Spleen (tissue), 11 donors: Measurements from ENCODE around the gene NDUFV2. TPM values are rescaled to one million over a fixed set of nuclear protein-coding genes. Genes with fewer than 3 reads are reported as not detected.
A peak's percentile ranks its signal among the peaks of the same experiment; 100 is the strongest.

ENCODE experiments used
- DNase-seq: peaks from one replicate; pipeline ENCODE4 v3.0.0-alpha.2; 2020
- H3K27ac ChIP-seq, 8 donors: fragments of 200-600 bp; sonication (generic) in 7 of 8; 1 replicate in 4 of 8; 2 replicates in 4 of 8; pipeline versions ENCODE4 v1.5.0 to v1.8.0; 2016 to 2021; ENCODE audit warnings: inconsistent platforms in 4 of 8, mild to moderate bottlenecking in 4 of 8, moderate library complexity in 1 of 8
- H3K27me3 ChIP-seq, 7 donors: fragments of 200-600 bp; sonication (generic) in 6 of 7; replicated peaks in 1 of 7; 1 replicate in 4 of 7; 2 replicates in 3 of 7; pipeline versions ENCODE4 v1.5.0 to v1.8.0; 2016 to 2021; ENCODE audit warnings: inconsistent platforms in 3 of 7, mild to moderate bottlenecking in 1 of 7
- H3K36me3 ChIP-seq, 6 donors: fragments of 200-600 bp; sonication (generic) in 5 of 6; 1 replicate in 4 of 6; 2 replicates in 2 of 6; pipeline versions ENCODE4 v1.5.0 to v1.8.0; 2016 to 2021; ENCODE audit warnings: inconsistent platforms in 2 of 6
- H3K4me1 ChIP-seq, 6 donors: fragments of 200-600 bp; sonication (generic) in 5 of 6; 1 replicate in 3 of 6; 2 replicates in 3 of 6; pipeline versions ENCODE4 v1.5.0 to v1.8.0; 2016 to 2021; ENCODE audit warnings: inconsistent platforms in 3 of 6
- H3K4me3 ChIP-seq, 8 donors: fragments of 200-600 bp; sonication (generic) in 7 of 8; 1 replicate in 4 of 8; 2 replicates in 4 of 8; pipeline versions ENCODE4 v1.5.0 to v1.8.0; 2016 to 2021; ENCODE audit warnings: inconsistent platforms in 4 of 8, mild to moderate bottlenecking in 4 of 8, moderate library complexity in 2 of 8
- H3K9me3 ChIP-seq, 8 donors: fragments of 200-600 bp; sonication (generic) in 7 of 8; 1 replicate in 4 of 8; 2 replicates in 4 of 8; pipeline versions ENCODE4 v1.5.0 to v1.8.0; 2016 to 2021; ENCODE audit warnings: inconsistent platforms in 4 of 8
- CTCF ChIP-seq, 11 experiments: fragments of 200-600 bp in 7 of 11; fragments of 450-650 bp in 4 of 11; sonication (generic) in 4 of 11; IDR thresholded peaks in 8 of 11; conservative IDR thresholded peaks in 3 of 11; 1 replicate in 7 of 11; 2 replicates in 4 of 11; pipeline versions ENCODE4 v1.4.0 to v1.8.0; 2016 to 2021; ENCODE audit warnings: antibody characterized with exemption in 11 of 11, inconsistent platforms in 4 of 11, mild to moderate bottlenecking in 1 of 11
- POLR2A ChIP-seq, 3 donors: fragments of 450-650 bp; IDR thresholded peaks; one replicate each; pipeline ENCODE4 v1.5.1; 2017; ENCODE audit warnings: antibody characterized with exemption in 3 of 3, mild to moderate bottlenecking in 1 of 3
- POLR2AphosphoS5 ChIP-seq, 3 donors: sonication (generic); formaldehyde crosslinking; IDR thresholded peaks; one replicate each; pipeline ENCODE4 v1.5.1; 2017; ENCODE audit warnings: antibody characterized with exemption in 3 of 3
- WGBS, 5 donors: extraction: QIAGEN DNeasy Blood & Tissue Kit in 3 of 5; methylation state at CpG; one replicate each; pipeline versions ENCODE4 v1.1.5 to v1.1.7; 2013 to 2018; 5-methylcytosine and 5-hydroxymethylcytosine counted together
- intact Hi-C: fragments of 100-400 bp; cut with DNase I; formaldehyde crosslinking; loops from one replicate; pipeline ENCODE4 v1.15.0; 2023; ENCODE audit warnings: low total_unique reads
- polyA plus RNA-seq, 3 donors: library from polyadenylated mRNA; stranded (reverse); fragments of 200-250 nt; gene quantifications; one replicate each; pipeline ENCODE4 v1.2.1, GENCODE V29; 2013
- total RNA-seq, 7 donors: library from RNA; depleted of rRNA in 3 of 7; stranded (reverse); fragments of >200 nt in 3 of 7; fragmentation: NEBNext Ultra II Directional in 4 of 7; extraction: Animal tissue kit (Norgen Biotek cat#: 25700) in 4 of 7; gene quantifications; one replicate each; pipeline versions ENCODE4 v1.1.0 to v1.2.1, GENCODE V29; 2016 to 2021
- donor health status: healthy with polysubstance abuse.
- donor health status: DM: no; HTN: no; CAD: no; lungs with moderate emphysema.
- donor health status: DM: no; HTN: no; CAD: no.
- donor health status: Bipolar disorder and iron deficiency.
- donor health status: healthy.
- donor health status: DM: no; HTN: no; CAD: no.
- donor health status: DM: yes; HTN: yes; CAD: no.

Gene NDUFV2
- total and polyA plus RNA-seq, 10 donors = 89.8 to 175 (median 101) TPM

- 58 to 71% (median 67%) methylated on average over 5 of the region's 5 CpGs for WGBS, 5 donors
- Histone ChIP-seq H3K27ac (peak overlapping the region in 1 of 8 donors; percentile 3), H3K27me3 (no peaks in the 10 kb centered on the region), H3K9me3 (no peaks in the 10 kb centered on the region), H3K4me3 (no peak overlapping the region), H3K4me1 (peaks cover 8 to 86% (median 42%) of the 10 kb centered on the region in 6 donors), H3K36me3 (peaks cover 0 to 39% (median under 1%) of the 10 kb centered on the region in 6 donors)
- intact Hi-C loops = no loop called here
- TF ChIP-seq CTCF (IDR thresholded peaks at IDR 0.05 in 8 of 11, conservative IDR thresholded peaks at IDR 0.05 in 3 of 11) (no peak), POLR2A (IDR thresholded peaks at IDR 0.05) (no peak), POLR2AphosphoS5 (IDR thresholded peaks at IDR 0.05) (no peak)
- no peak for DNase-seq
Measured at GRCh38 chr18:9182852-9183399, 80.4 kb downstream of the NDUFV2 start.

Other genes with a start within 250 kb of the NDUFV2 start
- 100 to 1,000 TPM in 4 of 7 donors, 10 to 100 TPM in 3; 73.2 to 122 (median 100) TPM for gene ANKRD12, start 34.1 kb downstream of the NDUFV2 start, total RNA-seq
- 10 to 100 TPM in 2 of 3 donors, 1 to 10 TPM in 1; 7.6 to 35.4 (median 15.9) TPM for gene ANKRD12, start 34.1 kb downstream of the NDUFV2 start, polyA plus RNA-seq
- gene TWSG1, start 232.1 kb downstream of the NDUFV2 start, total RNA-seq = 10 to 100 TPM; 16.1 to 28.5 (median 18.0) TPM
- gene TWSG1, start 232.1 kb downstream of the NDUFV2 start, polyA plus RNA-seq = 10 to 100 TPM in 2 of 3 donors, 1 to 10 TPM in 1; 6.2 to 11.1 (median 11.0) TPM